ENCODE data around the gene CPNE4.

CPNE4 gene

GRCh38 chr3:131568460-131568859 lies 466.4 kb downstream of the CPNE4 start:
- DNase-seq, result no peak

GRCh38 chr3:131564812-131565211 lies 470.0 kb downstream of the CPNE4 start:
- DNase-seq, result no peak

GRCh38 chr3:131561511-131561910 lies 473.3 kb downstream of the CPNE4 start:
- DNase-seq, result no peak

GRCh38 chr3:131560795-131561194 lies 474.0 kb downstream of the CPNE4 start:
- no peak for DNase-seq

- no peak for DNase-seq
Measured at GRCh38 chr3:131555456-131555855, 479.4 kb downstream of the CPNE4 start.

- no peak for DNase-seq
Measured at GRCh38 chr3:131553495-131554247, 481.1 kb downstream of the CPNE4 start.

GRCh38 chr3:131551761-131552160 lies 483.1 kb downstream of the CPNE4 start:
- DNase-seq, result no peak

GRCh38 chr3:131550562-131551465 lies 484.0 kb downstream of the CPNE4 start:
- no peak for DNase-seq

GRCh38 chr3:131549340-131549739 lies 485.5 kb downstream of the CPNE4 start:
- DNase-seq, result no peak

- no peak for DNase-seq
Measured at GRCh38 chr3:131547585-131547984, 487.2 kb downstream of the CPNE4 start.

GRCh38 chr3:131546441-131546840 lies 488.4 kb downstream of the CPNE4 start:
- no peak for DNase-seq

GRCh38 chr3:131544557-131544956 lies 490.3 kb downstream of the CPNE4 start:
- no peak for DNase-seq

GRCh38 chr3:131543714-131544113 lies 491.1 kb downstream of the CPNE4 start:
- peak; percentile 22 for DNase-seq

GRCh38 chr3:131541288-131541687 lies 493.5 kb downstream of the CPNE4 start:
- DNase-seq, result no peak

- DNase-seq, result no peak
Measured at GRCh38 chr3:131540821-131541220, 494.0 kb downstream of the CPNE4 start.

- DNase-seq, result no peak
Measured at GRCh38 chr3:131540143-131540542, 494.7 kb downstream of the CPNE4 start.

- no peak for DNase-seq
Measured at GRCh38 chr3:131538968-131539367, 495.8 kb downstream of the CPNE4 start.

GRCh38 chr3:131537531-131537930 lies 497.3 kb downstream of the CPNE4 start:
- DNase-seq, result no peak

GRCh38 chr3:131535596-131535995 lies 499.2 kb downstream of the CPNE4 start:
- no peak for DNase-seq

GRCh38 chr3:131535131-131535530 lies 499.7 kb downstream of the CPNE4 start:
- DNase-seq, result no peak

GRCh38 chr3:131532645-131533044 lies 502.2 kb downstream of the CPNE4 start:
- DNase-seq, result no peak

- DNase-seq, result no peak
Measured at GRCh38 chr3:131530843-131531242, 504.0 kb downstream of the CPNE4 start.

- no peak for DNase-seq
Measured at GRCh38 chr3:131530388-131530787, 504.4 kb downstream of the CPNE4 start.

GRCh38 chr3:131526801-131527347 lies 507.9 kb downstream of the CPNE4 start:
- no peak for DNase-seq
